NK-92 (cell line): ENCODE data around the gene PRKG1.

Experiments used
- DNase-seq: peaks from one replicate; lab custom pipeline; 2025; ENCODE audit not compliant: unreplicated experiment; lab: John Stamatoyannopoulos, UW

PRKG1 gene

DNA sequence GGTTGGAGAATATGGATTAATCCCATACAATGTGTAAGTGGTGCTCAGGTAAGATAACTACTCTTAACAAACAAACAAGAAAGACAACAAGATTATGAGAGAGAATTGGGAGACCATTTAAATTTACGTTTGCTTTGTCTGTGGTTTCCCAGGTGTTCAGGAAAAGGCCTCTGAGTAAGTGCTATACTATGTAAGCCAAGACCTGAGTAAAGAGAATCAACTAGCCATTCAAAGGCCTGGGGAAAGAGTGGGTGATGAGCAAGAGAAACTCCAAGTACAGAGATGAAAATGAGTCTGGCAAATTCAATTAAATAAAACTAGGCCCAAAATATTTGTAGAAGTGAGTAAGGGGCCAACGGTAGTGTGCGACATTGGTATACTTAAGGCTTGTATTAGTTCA is 615.2 kb downstream of the PRKG1 start:
- DNase-seq = no peak

DNA sequence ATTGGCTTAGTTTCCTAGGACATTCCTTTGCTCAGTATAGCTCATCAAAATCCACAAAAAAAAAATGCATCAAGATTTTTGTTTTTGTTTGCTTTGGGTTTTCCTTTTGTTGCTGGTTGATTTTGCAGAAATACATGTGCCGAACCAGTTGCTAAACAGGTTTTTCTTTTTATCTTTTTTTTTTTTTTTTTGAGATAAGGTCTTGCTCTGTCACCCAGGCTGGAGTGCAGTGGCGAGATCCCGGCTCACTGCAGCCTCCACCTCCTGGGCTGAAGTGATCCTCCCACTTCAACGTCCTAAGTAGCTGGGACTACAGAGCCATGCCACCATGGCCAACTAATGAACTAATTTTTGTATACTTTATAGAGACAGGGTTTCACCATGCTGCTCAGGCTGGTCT is 616.8 kb downstream of the PRKG1 start:
- DNase-seq = no peak

GRCh38 chr10:51694086-51694768 is 619.9 kb downstream of the PRKG1 start:
- no peak for DNase-seq

- DNase-seq = no peak
These were observed 622.0 kb downstream of the PRKG1 start for GRCh38 chr10:51696251-51696650.

DNA sequence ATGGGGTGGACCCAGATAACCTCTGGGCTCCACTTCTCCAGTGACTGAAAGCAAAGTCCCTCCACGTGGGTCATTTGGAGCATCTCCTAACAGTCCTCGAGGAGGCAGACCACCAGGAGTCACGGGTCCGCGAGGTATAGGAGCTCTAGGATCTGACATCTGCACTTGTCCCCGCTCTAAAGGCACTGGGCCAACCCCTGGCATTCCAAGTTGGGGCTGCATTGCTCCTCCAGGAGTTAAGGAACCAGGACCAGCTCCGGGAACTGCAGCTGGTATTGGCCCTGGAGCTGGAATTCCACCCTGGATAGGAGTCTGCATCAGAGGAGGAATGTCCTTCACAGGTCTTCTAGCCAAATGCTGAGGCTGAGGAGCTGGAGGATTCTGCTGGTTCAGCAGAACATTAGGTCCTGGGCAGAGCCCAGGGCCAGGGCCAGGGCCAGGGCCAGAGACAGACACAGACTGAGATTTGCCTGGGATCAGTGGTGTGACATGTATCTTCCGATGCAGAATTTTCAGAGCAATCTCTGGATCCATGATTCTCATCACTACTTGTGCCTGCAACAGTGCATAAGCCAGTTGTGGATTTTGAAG is 624.3 kb downstream of the PRKG1 start:
- no peak for DNase-seq

- no peak for DNase-seq
These were observed 624.8 kb downstream of the PRKG1 start for GRCh38 chr10:51699145-51699474.

DNA sequence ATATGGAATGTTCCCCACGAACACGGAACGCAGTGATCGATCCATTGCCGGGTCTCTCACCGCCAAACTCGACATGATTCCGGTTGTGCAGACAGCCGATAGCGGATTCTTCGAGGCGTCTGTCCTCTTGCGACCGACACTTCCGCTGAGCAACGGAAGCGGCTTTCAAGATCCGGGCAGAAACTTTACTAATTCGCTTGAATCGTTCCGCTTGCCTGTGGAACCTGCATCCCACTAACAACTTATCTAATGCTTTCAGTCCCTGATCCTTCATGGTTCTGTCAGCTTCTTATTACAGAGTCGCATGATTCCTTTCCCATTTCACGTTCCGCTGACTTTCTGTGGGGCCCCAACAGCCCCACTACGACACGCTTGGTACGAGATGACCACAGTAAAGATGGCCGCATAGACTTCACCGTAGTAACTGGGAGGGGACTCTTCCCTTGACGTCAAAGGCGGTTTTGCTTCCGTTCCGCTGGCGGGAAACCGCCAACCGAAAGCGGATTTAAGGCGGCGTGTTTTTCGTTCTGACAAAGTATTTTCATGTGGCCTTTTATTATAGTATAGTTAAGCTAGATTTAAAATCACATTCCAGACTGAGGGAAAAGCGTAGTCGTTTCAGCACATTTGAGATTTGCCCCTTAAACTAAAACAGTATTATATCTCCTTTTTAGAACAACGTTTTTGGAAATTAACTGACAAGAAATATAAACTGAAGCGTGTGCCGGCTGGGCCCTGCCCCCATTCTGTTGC is 625.4 kb downstream of the PRKG1 start, which contains the start of gene CSTF2T:
TSS of gene CSTF2T (minus strand) at position 121 of the 753 bp plus-strand sequence. CDS start at position 75, 46 bp downstream.
- DNase-seq = peak; percentile 38

- DNase-seq = no peak
These were observed 626.0 kb downstream of the PRKG1 start for GRCh38 chr10:51700228-51700817.

GRCh38 chr10:51705774-51706173 is 631.5 kb downstream of the PRKG1 start:
- DNase-seq = no peak

DNA sequence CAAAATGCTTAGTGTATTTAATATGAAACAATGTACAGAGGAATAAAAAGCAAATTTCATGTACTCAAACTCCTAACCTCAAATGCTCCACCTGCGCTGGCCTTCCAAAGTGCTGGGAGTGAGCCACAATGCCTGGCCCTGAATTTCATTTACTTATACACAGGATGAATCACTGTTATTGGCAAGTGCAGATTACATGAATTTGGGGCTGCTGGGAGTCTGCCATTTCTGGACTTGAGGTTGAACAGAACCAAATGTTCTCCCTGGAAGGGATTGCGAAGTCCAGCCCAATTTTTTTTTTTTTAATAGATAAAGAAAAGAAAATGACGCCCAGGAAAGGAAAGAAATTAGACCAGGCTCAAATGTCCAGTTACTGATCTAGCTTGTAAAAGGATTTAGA is 631.9 kb downstream of the PRKG1 start:
- no peak for DNase-seq

DNA sequence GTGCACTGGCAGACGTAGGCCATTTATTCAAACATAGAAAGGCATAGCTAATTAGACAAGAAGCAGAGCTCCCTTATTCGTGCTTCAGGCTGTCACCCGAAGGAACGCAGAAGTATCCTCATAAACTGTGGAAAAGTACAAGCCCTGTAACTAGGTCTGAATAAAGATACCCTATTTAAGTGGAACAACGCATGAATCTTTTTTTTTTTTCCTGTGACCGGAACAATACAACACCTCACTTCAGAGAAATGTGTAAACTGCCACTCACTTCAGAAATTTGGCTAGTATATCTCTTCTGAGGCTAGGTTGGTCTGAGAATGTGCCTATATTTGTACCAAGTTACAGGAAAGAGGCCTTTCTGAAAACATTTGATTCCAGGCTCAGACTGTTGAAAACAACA is 633.1 kb downstream of the PRKG1 start:
- no peak for DNase-seq

DNA sequence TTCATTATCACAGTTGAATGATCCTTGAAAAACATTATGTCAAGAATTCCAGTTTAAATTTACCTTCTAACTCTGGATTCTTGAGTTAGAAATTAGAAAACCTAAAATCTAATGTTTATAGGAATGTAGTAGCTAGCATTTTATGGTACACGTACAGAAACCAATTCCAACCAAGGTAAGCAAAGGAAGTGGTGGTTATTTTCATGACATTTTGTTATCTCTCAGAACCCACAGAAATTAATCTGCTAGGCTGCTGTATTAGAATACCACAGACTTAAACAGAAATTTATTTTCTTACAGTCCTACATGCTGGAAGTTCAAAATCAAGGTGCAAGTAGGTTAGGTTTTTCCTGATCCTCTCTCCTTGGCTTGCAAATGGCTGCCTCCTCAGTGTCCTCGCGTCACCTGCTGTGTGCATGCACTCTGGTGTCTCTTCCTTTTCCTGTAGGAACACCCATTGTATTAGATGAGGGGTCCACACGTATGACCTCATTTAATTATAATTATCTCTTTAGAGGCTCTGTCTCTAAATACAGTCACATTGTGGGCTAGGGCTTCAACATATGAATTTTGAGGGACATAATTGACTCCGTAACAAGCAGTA is 633.6 kb downstream of the PRKG1 start:
- no peak for DNase-seq

DNA sequence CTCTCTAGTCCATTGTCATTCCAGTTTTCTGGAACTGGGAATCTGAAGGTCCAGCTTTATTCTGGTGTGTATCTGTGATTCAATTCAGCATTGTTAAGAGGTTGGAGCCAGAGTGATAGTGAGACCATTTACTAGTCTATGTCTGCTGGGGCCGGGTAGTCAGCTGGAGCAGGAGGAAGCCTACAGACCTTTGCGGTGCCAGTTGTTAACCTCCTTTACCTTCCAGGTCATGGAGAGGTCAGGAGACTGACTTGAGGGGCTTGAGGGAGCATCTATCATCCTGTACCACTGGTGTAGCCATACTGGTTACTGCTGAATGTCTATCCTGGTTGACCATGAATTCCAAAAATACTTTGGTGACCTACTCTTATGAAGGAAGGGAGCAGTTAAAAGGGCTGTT is 634.3 kb downstream of the PRKG1 start:
- no peak for DNase-seq

- no peak for DNase-seq
These were observed 635.2 kb downstream of the PRKG1 start for GRCh38 chr10:51709324-51709972.

DNA sequence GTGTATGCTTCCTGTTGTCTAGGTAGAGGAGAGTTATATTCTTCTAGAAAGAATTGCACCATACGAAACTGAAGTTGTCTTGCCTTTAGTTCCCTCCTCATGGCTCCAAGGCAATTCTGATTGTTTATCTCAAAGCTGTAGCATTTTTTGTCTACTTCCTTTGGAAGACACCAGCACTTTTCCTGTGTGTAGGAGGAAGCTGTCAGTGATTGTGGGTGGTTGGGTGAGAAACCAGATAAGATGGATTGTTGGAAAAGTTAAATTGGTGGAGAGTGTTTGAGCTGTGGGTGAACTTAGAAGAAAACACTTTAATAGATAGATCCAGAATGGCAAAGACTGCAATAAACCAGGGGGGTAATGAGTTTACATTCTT is 637.2 kb downstream of the PRKG1 start:
- no peak for DNase-seq

GRCh38 chr10:51716981-51717380 is 642.7 kb downstream of the PRKG1 start:
- DNase-seq = no peak

- DNase-seq = no peak
These were observed 644.6 kb downstream of the PRKG1 start for GRCh38 chr10:51718804-51719291.

DNA sequence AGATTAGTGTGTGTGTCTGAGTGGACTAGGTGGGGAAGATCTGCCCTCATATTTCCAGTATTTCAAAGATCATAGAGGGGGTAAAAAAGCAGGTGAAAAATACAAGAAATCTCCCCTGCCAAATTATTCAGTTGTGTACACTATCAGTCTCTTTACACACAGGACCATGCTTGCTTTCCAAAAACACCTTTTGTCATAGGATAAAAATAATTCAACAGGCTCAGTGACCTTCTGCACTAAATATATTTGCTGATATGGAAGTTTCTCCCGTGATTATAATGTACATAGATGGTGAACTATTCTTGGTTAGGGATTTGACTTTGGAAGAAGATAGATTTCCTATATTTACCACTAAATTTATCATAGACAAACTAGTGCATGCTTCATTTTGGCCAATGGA is 649.8 kb downstream of the PRKG1 start:
- no peak for DNase-seq

- no peak for DNase-seq
These were observed 655.7 kb downstream of the PRKG1 start for GRCh38 chr10:51729822-51730555.

GRCh38 chr10:51733057-51733456 is 658.8 kb downstream of the PRKG1 start:
- no peak for DNase-seq
